Psoas muscle (tissue), 8 donors: ENCODE data around the gene KCNAB2. TPM values are rescaled to one million over a fixed set of nuclear protein-coding genes. Genes with fewer than 3 reads are reported as not detected.

Experiments used
- ATAC-seq, 4 donors: fragments of 200-7000 bp; cut with Tn5 transposase; one replicate each; pipeline ENCODE4 v1.9.1; 2020; ENCODE audit warnings: moderate library complexity in 3 of 4, mild to moderate bottlenecking in 2 of 4
- DNase-seq, 2 donors: peaks; one replicate each; pipeline ENCODE4 v3.0.0-alpha.2; 2020
- H3K27ac ChIP-seq: fragments of 200-600 bp; one replicate; pipeline ENCODE4 v1.8.0; 2022
- H3K27me3 ChIP-seq, 3 donors: fragments of 200-600 bp in 1 of 3; one replicate each; pipeline versions ENCODE4 v1.6.1 to v1.8.0; 2013 to 2022; ENCODE audit warnings: low read length in 2 of 3, mild to moderate bottlenecking in 2 of 3, moderate library complexity in 1 of 3; ENCODE audit not compliant: insufficient read depth in 3 of 3
- H3K36me3 ChIP-seq, 2 donors: fragments of 200-600 bp in 1 of 2; one replicate each; pipeline versions ENCODE4 v1.6.1 to v1.8.0; 2013 to 2022; ENCODE audit warnings: low read depth in 1 of 2, mild to moderate bottlenecking in 1 of 2, moderate library complexity in 1 of 2; ENCODE audit not compliant: insufficient read depth in 1 of 2
- H3K4me1 ChIP-seq: fragments of 200-600 bp; one replicate; pipeline ENCODE4 v1.8.0; 2022
- H3K4me3 ChIP-seq: fragments of 200-600 bp; one replicate; pipeline ENCODE4 v1.8.0; 2022; ENCODE audit warnings: mild to moderate bottlenecking
- H3K9me3 ChIP-seq: fragments of 200-600 bp; one replicate; pipeline ENCODE4 v1.8.0; 2022
- CTCF ChIP-seq: fragments of 200-600 bp; IDR thresholded peaks from one replicate; pipeline ENCODE4 v1.8.0; 2022; ENCODE audit warnings: antibody characterized with exemption
- whole genome bisulfite sequencing, 3 donors: extraction: QIAGEN DNeasy Blood & Tissue Kit; methylation state at CpG; one replicate each; pipeline versions ENCODE4 v1.1.6 to v1.1.7; 2013; 5-methylcytosine and 5-hydroxymethylcytosine counted together
- intact Hi-C, 2 donors: fragments of 100-400 bp; cut with DNase I; formaldehyde crosslinking; loops; one replicate each; pipeline versions ENCODE4 v1.11.0 to v1.14.2; 2022
- polyA plus RNA-seq, 3 donors: library from polyadenylated mRNA; stranded (reverse); fragments of 200-250 nt; gene quantifications; one replicate each; pipeline ENCODE4 v1.2.3, GENCODE V29; 2013
- total RNA-seq, 4 donors: library from RNA; stranded (reverse); fragmentation: NEBNext Ultra II Directional in 2 of 4; extraction: Animal tissue kit (Norgen Biotek cat#: 25700) in 2 of 4; gene quantifications; one replicate each; pipeline versions ENCODE4 v1.2.1 to v1.2.4, GENCODE V29; 2021 to 2023
- donor health status: healthy with polysubstance abuse.
- donor health status: DM: no; HTN: no; CAD: no; lungs with moderate emphysema.
- donor health status: Bipolar disorder and iron deficiency.
- donor health status: healthy.
- donor health status: DM: yes; HTN: yes; CAD: no.
- donor health status: DM: no; HTN: no; CAD: no.
- donor health status: DM: no; HTN: no; CAD: no.
- donor health status: DM: yes; HTN: yes; CAD: no.

Gene KCNAB2
- total and polyA plus RNA-seq, 7 donors = 0.86 to 8.8 (median 2.1) TPM

GRCh38 chr1:6046279-6046678 lies 591 bp downstream of the KCNAB2 start:
- Histone ChIP-seq H3K27ac (no peak overlapping the region), H3K27me3 (peaks cover 0 to 4% (median 4%) of the 10 kb centered on the region in 3 donors), H3K4me1 (no peaks in the 10 kb centered on the region), H3K9me3 (no peaks in the 10 kb centered on the region), H3K36me3 (no peaks in the 10 kb centered on the region), H3K4me3 (no peak overlapping the region)
- ATAC-seq = no peak
- no peak for TF ChIP-seq CTCF
- intact Hi-C loops = loop anchor here in 1 of 2 donors (10.0 kb wide), 1 partner anchor 129 kb away; no protein-coding TSS in a partner anchor
- DNase-seq = peak in 1 of 2 donors; percentile 6
- 54 to 67% (median 55%) methylated on average over 14 of the region's 14 CpGs for WGBS, 3 donors

- peaks cover 0 to 4% (median 2%) of the 10 kb centered on the region in 3 donors for H3K27me3 ChIP-seq
- H3K4me3 ChIP-seq = no peak overlapping the region
- intact Hi-C loops = loop anchor here in 1 of 2 donors (10.0 kb wide), 1 partner anchor 126 kb away; no protein-coding TSS in a partner anchor
- no peaks in the 10 kb centered on the region for H3K4me1 ChIP-seq
- TF ChIP-seq CTCF = no peak
- H3K36me3 ChIP-seq = no peaks in the 10 kb centered on the region
- WGBS, 3 donors = 75 to 81% (median 80%) methylated on average over 14 of the region's 14 CpGs
- no peaks in the 10 kb centered on the region for H3K9me3 ChIP-seq
- no peak for DNase-seq
- no peak for ATAC-seq
- no peak overlapping the region for H3K27ac ChIP-seq
Observed at GRCh38 chr1:6048179-6048867, 2.6 kb downstream of the KCNAB2 start.

- H3K27ac ChIP-seq = no peak overlapping the region
- intact Hi-C loops = loop anchor here in 1 of 2 donors (10.0 kb wide), 1 partner anchor 125 kb away; no protein-coding TSS in a partner anchor
- DNase-seq (no peak), ATAC-seq (no peak)
- H3K4me1 ChIP-seq = no peaks in the 10 kb centered on the region
- TF ChIP-seq CTCF = no peak
- no peak overlapping the region for H3K4me3 ChIP-seq
- 78 to 84% (median 78%) methylated on average over 5 to 6 of the region's 6 CpGs for WGBS, 3 donors
- H3K27me3 ChIP-seq = peaks cover 0 to 4% (median 2%) of the 10 kb centered on the region in 3 donors
- no peaks in the 10 kb centered on the region for H3K9me3 ChIP-seq
- no peaks in the 10 kb centered on the region for H3K36me3 ChIP-seq
Observed at GRCh38 chr1:6049419-6049818, 3.7 kb downstream of the KCNAB2 start.

GRCh38 chr1:6051423-6051822 lies 5.7 kb downstream of the KCNAB2 start:
- H3K4me3 ChIP-seq = no peak overlapping the region
- no peaks in the 10 kb centered on the region for H3K9me3 ChIP-seq
- H3K4me1 ChIP-seq = no peaks in the 10 kb centered on the region
- H3K27ac ChIP-seq = no peak overlapping the region
- no peak for TF ChIP-seq CTCF
- no peak for ATAC-seq
- intact Hi-C loops = loop anchor here (5.0 kb wide), 2 partner anchors 191 to 291 kb away; partner anchors contain the start of gene HES3 (in 1 of the 2)
- H3K36me3 ChIP-seq = no peaks in the 10 kb centered on the region
- no peak for DNase-seq
- peaks cover 0 to 2% (median 0%) of the 10 kb centered on the region in 3 donors for H3K27me3 ChIP-seq
- WGBS, 3 donors = 88 to 90% (median 89%) methylated on average over 23 of the region's 23 CpGs
